SJCRH30 (cell line): ENCODE data around the gene TMEM174. TPM values are rescaled to one million over a fixed set of nuclear protein-coding genes. Genes with fewer than 3 reads are reported as not detected.

ENCODE experiments used
- DNase-seq, 2 experiments: peaks; one replicate each; pipeline ENCODE4 v3.0.0-alpha.2; 2015 to 2020
- H3K27ac ChIP-seq: fragments of 250-450 bp; sonication (Bioruptor Pico); 2 replicates; pipeline ENCODE4 v1.5.1; 2020; ENCODE audit warnings: mild to moderate bottlenecking, moderate library complexity
- H3K27me3 ChIP-seq: fragments of 250-450 bp; sonication (Bioruptor Pico); 2 replicates; pipeline ENCODE4 v1.5.1; 2020; ENCODE audit warnings: mild to moderate bottlenecking, moderate library complexity
- H3K36me3 ChIP-seq: fragments of 250-450 bp; sonication (Bioruptor Pico); 2 replicates; pipeline ENCODE4 v1.5.1; 2020; ENCODE audit warnings: mild to moderate bottlenecking, moderate library complexity
- H3K4me1 ChIP-seq: fragments of 250-450 bp; sonication (Bioruptor Pico); 2 replicates; pipeline ENCODE4 v1.5.1; 2020; ENCODE audit warnings: mild to moderate bottlenecking, moderate library complexity
- H3K4me3 ChIP-seq: fragments of 250-450 bp; sonication (Bioruptor Pico); 2 replicates; pipeline ENCODE4 v1.5.1; 2020; ENCODE audit warnings: mild to moderate bottlenecking, moderate library complexity
- H3K9me3 ChIP-seq: fragments of 250-450 bp; sonication (Bioruptor Pico); replicated peaks from 2 replicates; pipeline ENCODE4 v1.5.1; 2020; ENCODE audit warnings: mild to moderate bottlenecking, moderate library complexity
- total RNA-seq: library from RNA; depleted of rRNA; stranded (reverse); fragments of >200 nt; shearing (Covaris generic); gene quantifications from 2 replicates; pipeline ENCODE4 v1.2.3, GENCODE V29; 2014

The TMEM174 gene
- total RNA-seq, 1 experiment from 2014 or later: not detected

GRCh38 chr5:73142035-73142434 lies 31.0 kb upstream of the TMEM174 start:
- no peak for DNase-seq
- H3K4me3 ChIP-seq: no peak overlapping the region
- H3K36me3 ChIP-seq: no peaks in the 10 kb centered on the region
- H3K27ac ChIP-seq: no peak overlapping the region
- H3K9me3 ChIP-seq: no peaks in the 10 kb centered on the region
- H3K4me1 ChIP-seq: no peaks in the 10 kb centered on the region
- H3K27me3 ChIP-seq: no peaks in the 10 kb centered on the region

GRCh38 chr5:73143716-73144115 lies 29.3 kb upstream of the TMEM174 start:
- Histone ChIP-seq H3K4me3 (no peak overlapping the region), H3K9me3 (no peaks in the 10 kb centered on the region), H3K27ac (no peak overlapping the region), H3K4me1 (no peaks in the 10 kb centered on the region), H3K27me3 (no peaks in the 10 kb centered on the region), H3K36me3 (no peaks in the 10 kb centered on the region)
- no peak for DNase-seq

GRCh38 chr5:73149540-73149939 lies 23.5 kb upstream of the TMEM174 start:
- H3K27me3 ChIP-seq: 0 out of 2 replicates have a peak, but pooled peaks cover 3% of the 10 kb centered on the region
- no peak overlapping the region for H3K27ac ChIP-seq
- no peaks in the 10 kb centered on the region for H3K36me3 ChIP-seq
- H3K4me3 ChIP-seq: no peak overlapping the region
- no peak for DNase-seq
- no peaks in the 10 kb centered on the region for H3K9me3 ChIP-seq
- H3K4me1 ChIP-seq: no peaks in the 10 kb centered on the region

GRCh38 chr5:73150876-73151275 lies 22.1 kb upstream of the TMEM174 start:
- no peaks in the 10 kb centered on the region for H3K9me3 ChIP-seq
- H3K27me3 ChIP-seq: 0 out of 2 replicates have a peak, but pooled peaks cover 3% of the 10 kb centered on the region
- no peaks in the 10 kb centered on the region for H3K4me1 ChIP-seq
- no peaks in the 10 kb centered on the region for H3K36me3 ChIP-seq
- DNase-seq: no peak
- H3K4me3 ChIP-seq: no peak overlapping the region
- H3K27ac ChIP-seq: no peak overlapping the region

- no peak for DNase-seq
- Histone ChIP-seq H3K27me3 (0 out of 2 replicates have a peak, but pooled peaks cover 3% of the 10 kb centered on the region), H3K36me3 (no peaks in the 10 kb centered on the region), H3K27ac (no peak overlapping the region), H3K9me3 (no peaks in the 10 kb centered on the region), H3K4me3 (no peak overlapping the region), H3K4me1 (no peaks in the 10 kb centered on the region)
Observed at GRCh38 chr5:73151766-73152410, 21.1 kb upstream of the TMEM174 start.

- Histone ChIP-seq H3K27me3 (0 out of 2 replicates have a peak, but pooled peaks cover 3% of the 10 kb centered on the region), H3K36me3 (no peaks in the 10 kb centered on the region), H3K4me1 (no peaks in the 10 kb centered on the region), H3K27ac (no peak overlapping the region), H3K9me3 (no peaks in the 10 kb centered on the region), H3K4me3 (no peak overlapping the region)
- DNase-seq: no peak
Observed at GRCh38 chr5:73152411-73153388, 20.3 kb upstream of the TMEM174 start.

- Histone ChIP-seq H3K36me3 (no peaks in the 10 kb centered on the region), H3K4me3 (no peak overlapping the region), H3K9me3 (no peaks in the 10 kb centered on the region), H3K27me3 (0 out of 2 replicates have a peak, but pooled peaks cover 3% of the 10 kb centered on the region), H3K4me1 (no peaks in the 10 kb centered on the region), H3K27ac (no peak overlapping the region)
- no peak for DNase-seq
Observed at GRCh38 chr5:73153513-73153912, 19.5 kb upstream of the TMEM174 start.

GRCh38 chr5:73154208-73155006 lies 18.6 kb upstream of the TMEM174 start:
- Histone ChIP-seq H3K27ac (no peak overlapping the region), H3K36me3 (no peaks in the 10 kb centered on the region), H3K4me3 (no peak overlapping the region), H3K27me3 (0 out of 2 replicates have a peak, but pooled peaks cover 3% of the 10 kb centered on the region), H3K9me3 (no peaks in the 10 kb centered on the region), H3K4me1 (no peaks in the 10 kb centered on the region)
- DNase-seq: no peak

GRCh38 chr5:73155271-73156222 lies 17.4 kb upstream of the TMEM174 start:
- DNase-seq: peak; percentile 44 to 53
- H3K36me3 ChIP-seq: no peaks in the 10 kb centered on the region
- no peak overlapping the region for H3K27ac ChIP-seq
- no peaks in the 10 kb centered on the region for H3K9me3 ChIP-seq
- no peaks in the 10 kb centered on the region for H3K27me3 ChIP-seq
- no peaks in the 10 kb centered on the region for H3K4me1 ChIP-seq
- H3K4me3 ChIP-seq: no peak overlapping the region

- Histone ChIP-seq H3K4me1 (no peaks in the 10 kb centered on the region), H3K9me3 (no peaks in the 10 kb centered on the region), H3K27me3 (no peaks in the 10 kb centered on the region), H3K36me3 (no peaks in the 10 kb centered on the region), H3K4me3 (no peak overlapping the region), H3K27ac (no peak overlapping the region)
- DNase-seq: no peak
Observed at GRCh38 chr5:73157414-73158303, 15.3 kb upstream of the TMEM174 start.

GRCh38 chr5:73158313-73158712 lies 14.7 kb upstream of the TMEM174 start:
- no peaks in the 10 kb centered on the region for H3K9me3 ChIP-seq
- no peak for DNase-seq

GRCh38 chr5:73160239-73160671 lies 12.7 kb upstream of the TMEM174 start:
- H3K36me3 ChIP-seq: no peaks in the 10 kb centered on the region
- no peak for DNase-seq
- H3K9me3 ChIP-seq: no peaks in the 10 kb centered on the region
- no peak overlapping the region for H3K4me3 ChIP-seq
- H3K4me1 ChIP-seq: no peaks in the 10 kb centered on the region
- H3K27me3 ChIP-seq: no peaks in the 10 kb centered on the region
- no peak overlapping the region for H3K27ac ChIP-seq

More at GRCh38 chr5:73158313-73158712, 14.7 kb upstream of the TMEM174 start:
- H3K4me1 ChIP-seq: no peaks in the 10 kb centered on the region
- no peaks in the 10 kb centered on the region for H3K36me3 ChIP-seq
- H3K27ac ChIP-seq: no peak overlapping the region
- no peaks in the 10 kb centered on the region for H3K27me3 ChIP-seq
- no peak overlapping the region for H3K4me3 ChIP-seq

- H3K36me3 ChIP-seq: no peaks in the 10 kb centered on the region
- no peak overlapping the region for H3K27ac ChIP-seq
- no peaks in the 10 kb centered on the region for H3K9me3 ChIP-seq
- H3K27me3 ChIP-seq: no peaks in the 10 kb centered on the region
- H3K4me1 ChIP-seq: no peaks in the 10 kb centered on the region
- H3K4me3 ChIP-seq: no peak overlapping the region
- DNase-seq: peak; percentile 20 to 69
Observed at GRCh38 chr5:73170522-73170921, 2.5 kb upstream of the TMEM174 start.
